GM10248 (cell line): ENCODE results near the gene POU3F2.

Experiments used
- CTCF ChIA-PET: fragments of 300-600 bp; sonication (Branson Sonifier 250); formaldehyde crosslinking; extraction: SDS; loops from one replicate; lab custom pipeline; 2021; ENCODE audit warnings: antibody characterized with exemption; lab: Yijun Ruan, JAX
- POLR2A ChIA-PET: fragments of 350-650 bp; sonication (Branson Sonifier 250); formaldehyde crosslinking; extraction: SDS; loops from one replicate; lab custom pipeline; 2020; ENCODE audit warnings: antibody characterized with exemption; lab: Yijun Ruan, JAX
- DNase-seq: peaks from one replicate; pipeline ENCODE4 v3.0.0; 2012; ENCODE audit errors: extremely low spot score
- TF ChIP-seq, protein P1 (sequence below): IDR thresholded peaks from 2 replicates; pipeline ENCODE4 v1.5.1; 2012; ENCODE audit warnings: mild to moderate bottlenecking, low read depth; ENCODE audit errors: extremely low read depth, missing control alignments, control extremely low read depth

The POU3F2 gene

DNA sequence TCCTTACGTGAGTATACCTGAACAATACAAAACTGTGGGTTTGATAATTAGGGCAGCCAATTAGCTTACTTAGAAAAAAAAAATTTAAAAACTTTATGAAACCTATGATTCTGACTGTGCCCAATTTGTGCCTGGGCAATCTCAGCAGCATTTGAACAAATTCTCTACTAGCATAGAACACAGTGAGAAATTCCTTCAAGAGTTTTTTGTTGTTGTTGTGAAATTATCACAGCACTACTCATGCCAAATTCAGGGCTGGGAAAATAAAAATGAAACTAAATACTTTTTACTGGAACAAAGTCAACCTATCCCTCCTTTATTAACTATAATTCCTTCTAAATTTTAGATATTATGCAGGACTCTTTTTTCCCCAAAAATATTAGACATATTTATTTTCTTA is 42.9 kb downstream of the POU3F2 start:
- TF ChIP-seq, protein P1, sequence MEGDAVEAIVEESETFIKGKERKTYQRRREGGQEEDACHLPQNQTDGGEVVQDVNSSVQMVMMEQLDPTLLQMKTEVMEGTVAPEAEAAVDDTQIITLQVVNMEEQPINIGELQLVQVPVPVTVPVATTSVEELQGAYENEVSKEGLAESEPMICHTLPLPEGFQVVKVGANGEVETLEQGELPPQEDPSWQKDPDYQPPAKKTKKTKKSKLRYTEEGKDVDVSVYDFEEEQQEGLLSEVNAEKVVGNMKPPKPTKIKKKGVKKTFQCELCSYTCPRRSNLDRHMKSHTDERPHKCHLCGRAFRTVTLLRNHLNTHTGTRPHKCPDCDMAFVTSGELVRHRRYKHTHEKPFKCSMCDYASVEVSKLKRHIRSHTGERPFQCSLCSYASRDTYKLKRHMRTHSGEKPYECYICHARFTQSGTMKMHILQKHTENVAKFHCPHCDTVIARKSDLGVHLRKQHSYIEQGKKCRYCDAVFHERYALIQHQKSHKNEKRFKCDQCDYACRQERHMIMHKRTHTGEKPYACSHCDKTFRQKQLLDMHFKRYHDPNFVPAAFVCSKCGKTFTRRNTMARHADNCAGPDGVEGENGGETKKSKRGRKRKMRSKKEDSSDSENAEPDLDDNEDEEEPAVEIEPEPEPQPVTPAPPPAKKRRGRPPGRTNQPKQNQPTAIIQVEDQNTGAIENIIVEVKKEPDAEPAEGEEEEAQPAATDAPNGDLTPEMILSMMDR, result no peak
- DNase-seq, result no peak
- CTCF ChIA-PET, result no interaction called here
- POLR2A ChIA-PET, result no interaction called here

DNA sequence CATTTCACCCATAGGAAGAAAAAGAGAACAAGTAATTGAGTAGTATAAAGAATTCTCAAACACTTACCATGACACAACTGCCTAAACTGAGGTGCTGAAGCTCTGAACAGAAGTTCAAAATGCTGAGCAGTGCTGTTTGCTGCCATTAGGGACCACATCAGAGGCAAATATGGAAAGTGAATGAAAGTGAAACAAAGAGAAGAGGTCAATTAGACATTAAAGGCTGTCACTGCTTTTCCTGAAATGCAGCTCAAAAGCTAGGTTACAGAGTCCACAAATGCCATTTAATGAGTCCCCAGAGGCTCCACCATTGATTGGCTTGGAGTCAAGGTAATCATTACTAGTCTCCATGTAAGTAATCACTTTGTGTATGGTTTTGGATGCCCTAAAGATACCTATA is 46.1 kb downstream of the POU3F2 start:
- peak; percentile 20 for DNase-seq
- ChIA-PET POLR2A (no interaction called here), CTCF (interaction anchor here (1.3 to 2.2 kb wide), 2 partner anchors 19 to 46 kb away, joined by 4 to 6 read pairs; no protein-coding TSS in a partner anchor)
- TF ChIP-seq, protein P1, result no peak

DNA sequence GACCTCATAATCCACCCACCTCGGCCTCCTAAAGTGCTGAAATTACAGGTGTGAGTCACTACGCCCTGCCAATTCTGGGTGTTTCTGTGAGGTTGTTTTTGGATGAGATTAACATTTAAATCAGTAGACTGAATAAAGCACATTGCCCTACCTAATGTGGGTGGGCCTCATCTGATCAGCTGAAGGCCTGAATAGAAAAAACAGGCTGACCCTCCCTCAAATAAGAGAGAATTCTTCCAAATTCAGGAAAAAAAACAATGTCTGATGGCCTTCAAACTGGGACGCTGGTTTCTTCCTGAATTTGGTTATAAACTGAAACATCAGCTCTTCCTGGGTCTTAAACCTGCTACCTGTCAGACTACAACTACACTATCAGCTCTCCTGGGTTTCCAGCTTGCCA is 51.0 kb downstream of the POU3F2 start:
- CTCF ChIA-PET, result interaction anchor here (1.9 kb wide), 1 partner anchor 11 kb away, joined by 6 read pairs; no protein-coding TSS in a partner anchor
- DNase-seq, result no peak
- TF ChIP-seq, protein P1, result no peak
- POLR2A ChIA-PET, result no interaction called here

DNA sequence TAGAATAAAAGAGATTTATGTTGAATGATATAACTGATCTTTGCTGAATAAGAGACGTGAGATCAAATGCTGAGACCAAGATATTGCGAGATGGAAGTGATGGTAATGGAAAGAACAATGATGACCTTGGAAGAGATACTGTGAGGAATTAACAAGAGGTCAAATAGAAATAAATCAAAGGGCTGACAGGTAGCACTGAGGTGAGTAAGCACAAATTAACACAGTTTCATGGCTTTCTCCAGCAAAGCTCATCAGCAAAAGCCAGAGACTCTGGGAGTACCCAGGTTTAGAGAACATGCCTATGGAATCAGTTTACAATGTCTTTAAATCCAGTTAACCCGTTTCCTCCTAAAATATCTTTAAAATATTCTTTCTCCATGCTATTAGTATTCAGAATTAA is 53.3 kb downstream of the POU3F2 start:
- CTCF ChIA-PET, result interaction anchor here (1.9 kb wide), 1 partner anchor 28 kb away, joined by 4 read pairs; no protein-coding TSS in a partner anchor
- DNase-seq, result no peak
- POLR2A ChIA-PET, result no interaction called here

More for the DNA sequence above, 53.3 kb downstream of the POU3F2 start:
- TF ChIP-seq, protein P1, result no peak
